ENCODE data around the gene SHC3. TPM values are rescaled to one million over a fixed set of nuclear protein-coding genes. Genes with fewer than 3 reads are reported as not detected.

SHC3 gene
- total and polyA plus RNA-seq, 9 of the 15 experiments (the other 6 are each of a cell fraction or from before 2014, with no cell fraction given): not detected

GRCh38 chr9:89053301-89053700 lies 125.3 kb downstream of the SHC3 start:
- Histone ChIP-seq H3K9ac (ENCODE audit: insufficient read depth in 1 of 2, low read depth in 2 of 2, low read length in 2 of 2) (no peak overlapping the region), H2AFZ (ENCODE audit: low read depth, low read length) (no peak overlapping the region), H3K27ac (ENCODE audit: extremely low read depth, low read depth, low read length) (no peak overlapping the region; the same call in 2 of the 3 replicates), H3K9me1 (ENCODE audit: control insufficient read depth, insufficient read depth, low read length) (no peaks in the 10 kb centered on the region), H3K4me2 (ENCODE audit: insufficient read depth, low read length) (no peak overlapping the region), H3K36me3 (ENCODE audit: control insufficient read depth, insufficient read depth, low read length) (no peaks in the 10 kb centered on the region), H3K79me2 (ENCODE audit: control insufficient read depth, insufficient read depth, low read length) (no peaks in the 10 kb centered on the region), H4K20me1 (replicated peaks; ENCODE audit: control insufficient read depth, insufficient read depth, low read length) (no peaks in the 10 kb centered on the region), H3K27me3 (ENCODE audit: control insufficient read depth in 2 of 2, insufficient read depth in 2 of 2, low read length in 2 of 2) (peaks cover 0 to 4% of the 10 kb centered on the region in 2 experiments; a peak in 1 of 5 replicates), H3K4me1 (replicated peaks in 1 of 2; ENCODE audit: control insufficient read depth in 2 of 2, insufficient read depth in 2 of 2, low read length in 2 of 2) (peaks cover 0 to 6% of the 10 kb centered on the region in 2 experiments; a peak in 3 of 5 replicates), H3K4me3 (no peak overlapping the region), H3K9me3 (replicated peaks; ENCODE audit: control insufficient read depth, insufficient read depth, low read depth, low read length) (no peaks in the 10 kb centered on the region)
- FAIRE-seq (no peak), DNase-seq (ENCODE audit: extremely low read depth in 1 of 4, low spot score in 3 of 4) (no peak), ATAC-seq (no peak)
- intact Hi-C loops (cut with micrococcal nuclease) (no loop called here), in situ Hi-C loops (cut with MboI) (no loop called here)
- BruUV-seq (replicated peaks): no TSS peak
- POLR2A ChIA-PET: no interaction called here
- CTCF ChIA-PET (ENCODE audit: low intra/inter-chr PET ratio): no interaction called here
- TF ChIP-seq IRF9 (tag; IDR thresholded peaks at IDR 0.05) (no peak), MYBL2 (IDR thresholded peaks at IDR 0.05; ENCODE audit: low read depth) (no peak), MYBL2 (CRISPR knock-in tag; IDR thresholded peaks at IDR 0.05; ENCODE audit: borderline replicate concordance) (no peak), VEZF1 (CRISPR knock-in tag; IDR thresholded peaks at IDR 0.05) (no peak), NFATC3 (IDR thresholded peaks at IDR 0.05) (no peak), POU5F1 (IDR thresholded peaks at IDR 0.05; ENCODE audit: borderline replicate concordance, low read depth, low read length, partially characterized antibody) (no peak), NFXL1 (CRISPR knock-in tag; IDR thresholded peaks at IDR 0.05) (no peak), ZC3H8 (IDR thresholded peaks at IDR 0.05) (no peak), CBFB (CRISPR knock-in tag; IDR thresholded peaks at IDR 0.05) (no peak), CBX5 (IDR thresholded peaks at IDR 0.05; ENCODE audit: borderline replicate concordance, low read depth) (no peak), MXD1 (CRISPR knock-in tag; IDR thresholded peaks at IDR 0.05; ENCODE audit: borderline replicate concordance, poor library complexity, severe bottlenecking) (no peak), POLR2AphosphoS2 (IDR thresholded peaks at IDR 0.05; ENCODE audit: low read length) (no peak), THAP7 (CRISPR knock-in tag; IDR thresholded peaks at IDR 0.05) (no peak), TRIM28 (IDR thresholded peaks at IDR 0.05) (no peak), ELF2 (CRISPR knock-in tag; IDR thresholded peaks at IDR 0.05) (no peak), TEAD4 (IDR thresholded peaks at IDR 0.05; ENCODE audit: low read length) (no peak), TEAD4 (CRISPR knock-in tag; IDR thresholded peaks at IDR 0.05; ENCODE audit: borderline replicate concordance) (no peak), MAX (CRISPR knock-in tag; IDR thresholded peaks at IDR 0.05) (no peak), HLTF (IDR thresholded peaks at IDR 0.05) (no peak), IFI16 (CRISPR knock-in tag; IDR thresholded peaks at IDR 0.05) (no peak)
- WGBS (ENCODE audit: insufficient coverage, low coverage, missing lambda C conversion rate): 24% methylated on average over 3 of the region's 5 CpGs
